GM18511 (cell line): ENCODE results near the gene GABRA5.
"Not testable (repeated sequence)": the region's sequence is repeated elsewhere in the genome, so short reads cannot be mapped to it uniquely, and the experiment has no call there.

ENCODE experiments used
- ATAC-seq: cut with Tn5 transposase; IDR thresholded peaks from one replicate; pipeline ENCODE4 v1.9.1; 2021; ENCODE audit warnings: mild to moderate bottlenecking, moderate library complexity; ENCODE audit not compliant: unreplicated experiment

Gene GABRA5

DNA sequence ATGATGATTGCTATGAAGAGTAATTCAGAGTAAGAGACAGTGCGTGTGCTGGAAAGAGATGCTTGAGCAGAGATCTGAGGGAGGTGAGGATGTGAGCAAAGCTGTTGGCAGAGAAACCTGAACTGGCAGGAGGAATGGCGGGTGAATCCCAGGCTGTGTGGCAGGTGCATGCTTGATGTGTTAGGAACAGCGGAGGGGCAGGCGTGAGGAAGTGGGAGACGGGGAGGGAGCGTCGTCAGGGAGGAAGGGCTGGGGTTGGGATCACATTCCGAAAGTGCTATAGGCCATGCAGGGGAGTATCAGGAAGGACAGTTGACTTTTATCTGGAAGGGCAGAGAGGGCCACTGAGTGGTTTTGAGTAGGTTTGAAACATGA lies 8.6 kb downstream of the GABRA5 start:
- no peak for ATAC-seq

- ATAC-seq = no peak
Observed at GRCh38 chr15:26877831-26878230, 11.0 kb downstream of the GABRA5 start.

- ATAC-seq = no peak
Observed at GRCh38 chr15:26879706-26880105, 12.8 kb downstream of the GABRA5 start.

GRCh38 chr15:26882112-26882511 lies 15.2 kb downstream of the GABRA5 start:
- ATAC-seq = no peak

GRCh38 chr15:26882616-26883365 lies 15.9 kb downstream of the GABRA5 start:
- no peak for ATAC-seq

- no peak for ATAC-seq
Observed at GRCh38 chr15:26883466-26883865, 16.6 kb downstream of the GABRA5 start.

GRCh38 chr15:26886566-26886965 lies 19.7 kb downstream of the GABRA5 start:
- ATAC-seq = no peak

GRCh38 chr15:26887926-26888666 lies 21.2 kb downstream of the GABRA5 start:
- ATAC-seq = no peak

DNA sequence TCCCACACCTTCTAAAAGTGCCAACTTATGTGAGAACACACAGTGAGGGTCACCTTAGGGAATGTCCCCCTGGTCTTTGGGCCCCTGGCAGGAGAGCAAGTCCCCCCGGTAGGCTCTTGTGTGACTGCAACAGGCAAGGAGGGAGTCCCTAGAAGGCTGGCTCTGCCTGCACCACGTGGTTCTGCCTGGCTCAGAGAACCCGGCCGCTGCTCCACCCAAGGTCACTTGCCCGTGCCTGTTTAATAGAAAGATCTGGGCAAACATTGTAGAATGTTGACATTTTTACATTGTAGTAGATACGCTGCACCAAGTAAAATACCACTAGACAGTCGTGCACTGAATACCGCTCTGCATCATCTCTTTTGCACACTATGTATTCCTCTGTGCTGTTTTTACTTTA lies 21.9 kb downstream of the GABRA5 start:
- ATAC-seq = no peak

- no peak for ATAC-seq
Observed at GRCh38 chr15:26889298-26889898, 22.5 kb downstream of the GABRA5 start.

DNA sequence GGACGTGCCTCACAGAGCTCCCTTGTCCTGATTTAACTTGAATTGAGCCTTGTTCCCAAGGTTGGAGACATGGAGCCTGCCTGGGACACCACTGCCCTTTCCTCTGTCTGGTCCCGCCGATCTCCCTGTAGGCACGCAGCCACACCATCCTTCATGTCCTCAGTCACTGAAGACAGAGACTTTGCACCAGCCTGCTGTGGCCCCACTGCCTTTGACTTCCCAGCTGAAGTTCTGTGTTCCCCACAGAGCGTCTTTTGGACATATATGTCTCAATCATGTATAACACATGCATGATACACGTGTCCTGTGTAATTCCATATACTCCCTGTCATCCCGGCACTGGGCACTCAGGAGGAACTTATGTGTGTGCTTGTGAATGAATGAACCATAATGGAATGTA lies 23.6 kb downstream of the GABRA5 start:
- no peak for ATAC-seq

- ATAC-seq = no peak
Observed at GRCh38 chr15:26890988-26891387, 24.1 kb downstream of the GABRA5 start.

GRCh38 chr15:26891448-26892181 lies 24.8 kb downstream of the GABRA5 start:
- ATAC-seq = peak; percentile 58

GRCh38 chr15:26892182-26892518 lies 25.3 kb downstream of the GABRA5 start:
- no peak for ATAC-seq

GRCh38 chr15:26892678-26893077 lies 25.8 kb downstream of the GABRA5 start:
- no peak for ATAC-seq

- no peak for ATAC-seq
Observed at GRCh38 chr15:26893351-26894065, 26.6 kb downstream of the GABRA5 start.

DNA sequence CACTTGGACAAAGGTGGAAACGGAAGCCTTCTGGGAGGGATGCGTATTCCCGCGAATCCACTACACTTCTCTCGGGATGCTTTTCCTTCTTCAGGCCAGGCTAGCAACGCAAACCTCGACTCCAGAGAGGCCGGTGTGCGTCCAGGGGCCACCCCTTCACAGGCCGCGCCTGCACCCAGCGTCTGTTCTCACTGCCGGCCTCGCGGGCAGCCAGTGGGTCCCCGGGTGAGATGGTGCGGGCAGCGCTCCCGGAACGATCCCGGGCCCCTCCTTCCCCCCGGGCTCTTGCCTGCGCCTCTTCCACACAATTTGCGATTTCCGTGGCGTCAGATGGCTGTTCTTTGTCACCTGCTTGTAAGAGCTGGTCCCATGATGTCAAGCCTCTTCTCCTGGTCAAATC lies 27.3 kb downstream of the GABRA5 start:
- no peak for ATAC-seq

- ATAC-seq = not testable (repeated sequence)
Observed at GRCh38 chr15:26895346-26895745, 28.5 kb downstream of the GABRA5 start.

DNA sequence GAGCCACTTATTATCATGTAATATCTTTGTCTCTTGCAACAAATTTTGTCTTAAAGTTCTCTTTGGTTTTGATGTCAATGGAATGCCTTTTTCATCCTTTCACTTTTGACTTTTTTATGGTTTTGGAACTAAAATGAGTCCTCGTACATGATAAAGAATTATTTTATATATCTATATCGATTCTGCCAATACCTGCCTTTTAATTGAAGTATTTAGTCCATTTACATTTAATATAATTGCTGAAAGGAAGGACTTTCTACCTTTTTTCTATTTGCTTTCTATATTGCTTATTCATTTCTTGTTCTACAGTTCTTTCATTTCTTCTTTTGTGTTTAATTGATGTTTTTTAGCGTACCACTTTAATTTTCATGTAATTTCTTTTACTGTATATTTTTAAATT lies 32.8 kb downstream of the GABRA5 start:
- ATAC-seq = no peak

GRCh38 chr15:26901041-26901440 lies 34.2 kb downstream of the GABRA5 start:
- ATAC-seq = no peak

DNA sequence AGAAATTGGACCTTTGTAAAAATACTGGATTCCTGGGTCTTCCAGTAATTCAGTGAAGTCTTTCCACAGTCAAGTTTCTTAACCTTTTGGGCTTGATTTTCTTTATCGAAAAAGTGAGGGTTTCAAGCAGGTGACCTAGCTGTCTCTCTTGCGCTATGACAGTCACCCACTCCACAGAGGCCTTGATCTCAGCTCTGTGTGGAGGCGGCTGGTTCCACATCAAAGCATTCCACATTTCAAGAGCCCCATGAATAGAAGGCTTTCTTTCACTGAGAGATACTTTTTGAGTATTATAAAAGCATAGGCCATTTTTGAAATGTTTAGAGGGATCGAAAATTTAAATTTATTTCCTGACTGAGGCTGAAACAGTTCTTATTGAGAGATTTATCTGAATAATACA lies 43.9 kb downstream of the GABRA5 start:
- no peak for ATAC-seq
